Breast epithelium (tissue), 4 donors: Measurements from ENCODE around the gene DCST2. TPM values are rescaled to one million over a fixed set of nuclear protein-coding genes. Genes with fewer than 3 reads are reported as not detected.

ENCODE experiments used
- DNase-seq, 2 donors: peaks; one replicate each; pipeline ENCODE4 v3.0.0-alpha.2; 2019; ENCODE audit warnings: low spot score in 2 of 2
- H3K27ac ChIP-seq, 2 donors: fragments of 200-600 bp; sonication (generic) in 1 of 2; one replicate each; pipeline ENCODE4 v1.5.1; 2016 to 2019; ENCODE audit warnings: mild to moderate bottlenecking in 1 of 2
- H3K27me3 ChIP-seq, 2 donors: fragments of 200-600 bp; sonication (generic) in 1 of 2; one replicate each; pipeline versions ENCODE4 v1.5.1 to v1.6.0; 2017 to 2019; ENCODE audit warnings: control low read depth in 1 of 2, mild to moderate bottlenecking in 1 of 2
- H3K36me3 ChIP-seq: fragments of 200-600 bp; one replicate; pipeline ENCODE4 v1.5.1; 2019
- H3K4me1 ChIP-seq, 2 donors: fragments of 200-600 bp; sonication (generic); one replicate each; pipeline ENCODE4 v1.5.1; 2016 to 2019; ENCODE audit warnings: control low read depth in 1 of 2
- H3K4me3 ChIP-seq, 3 donors: fragments of 200-600 bp; sonication (generic); 1 replicate in 2 of 3; 2 replicates in 1 of 3; pipeline ENCODE4 v1.5.1; 2016 to 2019; ENCODE audit warnings: mild to moderate bottlenecking in 3 of 3, moderate library complexity in 2 of 3
- H3K9me3 ChIP-seq, 2 donors: fragments of 200-600 bp; sonication (generic) in 1 of 2; one replicate each; pipeline ENCODE4 v1.5.1; 2016 to 2019; ENCODE audit warnings: control low read depth in 1 of 2
- CTCF ChIP-seq, 3 donors: fragments of 450-650 bp; IDR thresholded peaks; one replicate each; pipeline ENCODE4 v1.5.1; 2016 to 2017; ENCODE audit warnings: antibody characterized with exemption in 3 of 3, mild to moderate bottlenecking in 3 of 3, moderate library complexity in 3 of 3
- POLR2A ChIP-seq: fragments of 450-650 bp; IDR thresholded peaks from one replicate; pipeline ENCODE4 v1.6.1; 2016; ENCODE audit warnings: antibody characterized with exemption, mild to moderate bottlenecking, moderate library complexity
- POLR2AphosphoS5 ChIP-seq, 3 donors: sonication (generic); formaldehyde crosslinking; IDR thresholded peaks; one replicate each; pipeline ENCODE4 v1.6.1; 2017; ENCODE audit warnings: antibody characterized with exemption in 3 of 3
- intact Hi-C: fragments of 100-400 bp; cut with DNase I; formaldehyde crosslinking; loops from one replicate; pipeline ENCODE4 v1.15.1; 2023; ENCODE audit warnings: low total_unique reads
- total RNA-seq, 3 donors: library from RNA; depleted of rRNA; stranded (reverse); fragments of >200 nt; gene quantifications; one replicate each; pipeline ENCODE4 v1.1.0, GENCODE V29; 2016

Gene DCST2
- total RNA-seq, 3 donors from 2014 or later = 0.48 to 4.4 (median 3.3) TPM

- intact Hi-C loops = no loop called here
- H3K27ac ChIP-seq = peak overlapping the region; percentile 40 to 90
- no peaks in the 10 kb centered on the region for H3K27me3 ChIP-seq
- H3K36me3 ChIP-seq = no peaks in the 10 kb centered on the region
- H3K4me1 ChIP-seq = peaks cover 10 to 17% of the 10 kb centered on the region in 2 donors
- H3K9me3 ChIP-seq = no peaks in the 10 kb centered on the region
- TF ChIP-seq CTCF (IDR thresholded peaks at IDR 0.05) = no peak
- TF ChIP-seq POLR2AphosphoS5 (IDR thresholded peaks at IDR 0.05) = no peak
- no peak for TF ChIP-seq POLR2A
- H3K4me3 ChIP-seq = no peak overlapping the region
- no peak for DNase-seq
These were observed 15.1 kb upstream of the DCST2 start for GRCh38 chr1:155048449-155049334.

DNA sequence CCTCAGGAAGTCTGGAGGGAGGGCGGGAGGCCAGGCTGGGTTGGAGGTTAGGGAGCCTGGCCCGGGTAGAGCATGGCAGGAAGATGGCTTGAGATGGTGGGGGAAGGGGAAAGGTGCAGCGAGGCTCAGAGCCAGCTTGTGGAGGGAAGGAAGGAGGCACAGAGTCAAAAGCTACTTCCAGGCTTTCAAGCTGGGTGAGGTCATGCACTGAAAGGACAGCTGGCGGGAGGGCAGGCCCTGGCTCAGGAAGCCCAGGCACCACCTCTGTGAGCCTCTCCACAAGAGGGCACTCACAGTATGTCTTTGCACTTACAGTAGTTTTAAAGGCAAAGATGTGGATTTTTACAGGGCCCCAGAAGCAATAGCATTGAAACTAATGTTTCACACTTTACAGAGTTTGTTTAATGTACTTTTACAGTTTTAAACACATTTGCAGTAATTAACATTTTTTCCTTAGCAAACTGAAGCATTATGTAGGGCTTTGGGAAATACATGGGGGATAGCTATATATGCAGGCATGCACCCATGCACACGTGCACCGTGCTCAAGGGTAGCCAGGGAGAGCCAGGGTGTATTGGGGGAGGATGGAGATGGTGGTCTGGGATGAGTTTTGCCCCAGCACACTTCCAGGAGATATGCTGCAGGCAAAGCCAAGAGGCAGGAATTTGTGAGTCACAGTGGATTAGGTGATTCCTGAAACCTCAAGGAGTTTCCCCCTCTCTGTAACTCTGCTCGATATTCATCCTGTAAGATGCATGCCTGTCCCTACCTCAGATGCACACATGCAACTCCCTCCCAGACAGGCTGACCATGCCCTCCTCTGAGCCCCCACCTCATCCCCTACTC lies 11.5 kb upstream of the DCST2 start:
- DNase-seq = peak; percentile 76 to 82
- H3K36me3 ChIP-seq = no peaks in the 10 kb centered on the region
- H3K4me3 ChIP-seq = no peak overlapping the region
- H3K9me3 ChIP-seq = no peaks in the 10 kb centered on the region
- TF ChIP-seq POLR2AphosphoS5 (IDR thresholded peaks at IDR 0.05) (peak in 1 of 3 donors; percentile 45), POLR2A (no peak), CTCF (IDR thresholded peaks at IDR 0.05) (peak in 2 of 3 donors; percentile 50 to 70)
- peaks cover 10 to 14% of the 10 kb centered on the region in 2 donors for H3K4me1 ChIP-seq
- intact Hi-C loops = no loop called here
- H3K27ac ChIP-seq = peak overlapping the region; percentile 49 to 71
- H3K27me3 ChIP-seq = no peaks in the 10 kb centered on the region

GRCh38 chr1:155044365-155044764 lies 10.8 kb upstream of the DCST2 start:
- peak overlapping the region; percentile 49 to 71 for H3K27ac ChIP-seq
- TF ChIP-seq POLR2A (no peak), POLR2AphosphoS5 (IDR thresholded peaks at IDR 0.05) (no peak), CTCF (IDR thresholded peaks at IDR 0.05) (no peak)
- H3K4me3 ChIP-seq = no peak overlapping the region
- no peak for DNase-seq
- H3K36me3 ChIP-seq = no peaks in the 10 kb centered on the region
- H3K9me3 ChIP-seq = no peaks in the 10 kb centered on the region
- H3K27me3 ChIP-seq = no peaks in the 10 kb centered on the region
- peaks cover 4 to 8% of the 10 kb centered on the region in 2 donors for H3K4me1 ChIP-seq
- intact Hi-C loops = no loop called here

DNA sequence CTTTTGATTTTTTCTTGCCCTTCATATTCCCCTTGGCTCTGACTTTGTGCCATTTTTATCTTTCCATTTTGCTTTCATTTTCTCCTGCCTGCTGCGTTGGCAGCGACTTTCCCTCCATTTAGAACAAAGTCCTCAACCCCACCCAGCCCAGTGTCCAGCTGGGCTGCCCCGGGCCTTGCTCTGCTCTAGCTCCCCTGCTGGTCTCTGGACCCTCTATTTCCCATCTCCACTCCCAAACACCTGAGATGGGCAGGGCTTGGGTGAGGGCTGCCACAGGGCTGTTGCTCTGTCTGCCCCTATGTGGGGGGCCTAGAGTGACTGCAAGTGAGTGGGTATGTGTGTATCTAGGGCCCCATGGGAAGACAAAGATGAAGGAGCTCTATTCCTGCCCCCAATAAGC lies 10.2 kb upstream of the DCST2 start:
- TF ChIP-seq POLR2A = no peak
- TF ChIP-seq POLR2AphosphoS5 (IDR thresholded peaks at IDR 0.05) = no peak
- TF ChIP-seq CTCF (IDR thresholded peaks at IDR 0.05) = no peak
- Histone ChIP-seq H3K4me3 (no peak overlapping the region), H3K27me3 (no peaks in the 10 kb centered on the region), H3K4me1 (peaks cover 8 to 9% of the 10 kb centered on the region in 2 donors), H3K36me3 (no peaks in the 10 kb centered on the region), H3K27ac (peak overlapping the region; percentile 22), H3K9me3 (no peaks in the 10 kb centered on the region)
- intact Hi-C loops = no loop called here
- DNase-seq = no peak
